HG02588 (cell line): ENCODE data around the gene USP12.
A peak's percentile ranks its signal among the peaks of the same experiment; 100 is the strongest.

ENCODE experiments used
- ATAC-seq: cut with Tn5 transposase; IDR thresholded peaks from one replicate; pipeline ENCODE4 v1.9.1; 2021; ENCODE audit warnings: mild to moderate bottlenecking, moderate library complexity; ENCODE audit not compliant: unreplicated experiment

USP12 gene

GRCh38 chr13:27186295-27186694 is 14.7 kb upstream of the USP12 start:
- ATAC-seq = no peak

- no peak for ATAC-seq
Measured at GRCh38 chr13:27183561-27184147, 12.0 kb upstream of the USP12 start.

GRCh38 chr13:27182844-27183497 is 11.4 kb upstream of the USP12 start:
- ATAC-seq = no peak

GRCh38 chr13:27182054-27182453 is 10.4 kb upstream of the USP12 start:
- ATAC-seq = no peak

GRCh38 chr13:27177852-27178251 is 6.2 kb upstream of the USP12 start:
- ATAC-seq = no peak

GRCh38 chr13:27176470-27177410 is 5.1 kb upstream of the USP12 start:
- ATAC-seq = no peak

GRCh38 chr13:27174766-27175455 is 3.3 kb upstream of the USP12 start:
- ATAC-seq = no peak

- ATAC-seq = no peak
Measured at GRCh38 chr13:27172495-27172842, 858 bp upstream of the USP12 start.

- peak; percentile 74 for ATAC-seq
Measured at GRCh38 chr13:27171827-27172494, 350 bp upstream of the USP12 start.

- ATAC-seq = peak; percentile 7
Measured at GRCh38 chr13:27170516-27171243, 931 bp downstream of the USP12 start.

GRCh38 chr13:27170221-27170515 is 1.4 kb downstream of the USP12 start:
- ATAC-seq = no peak

- no peak for ATAC-seq
Measured at GRCh38 chr13:27168906-27169657, 2.5 kb downstream of the USP12 start.

- ATAC-seq = no peak
Measured at GRCh38 chr13:27168086-27168485, 3.5 kb downstream of the USP12 start.

- no peak for ATAC-seq
Measured at GRCh38 chr13:27166313-27166712, 5.3 kb downstream of the USP12 start.

- no peak for ATAC-seq
Measured at GRCh38 chr13:27161980-27162379, 9.6 kb downstream of the USP12 start.

GRCh38 chr13:27161423-27161822 is 10.2 kb downstream of the USP12 start:
- ATAC-seq = no peak

GRCh38 chr13:27160657-27161295 is 10.8 kb downstream of the USP12 start:
- no peak for ATAC-seq

- ATAC-seq = no peak
Measured at GRCh38 chr13:27159806-27160563, 11.6 kb downstream of the USP12 start.
